HG02763 (cell line): ENCODE results near the gene PLK3.

Source experiments
- ATAC-seq: cut with Tn5 transposase; IDR thresholded peaks from one replicate; pipeline ENCODE4 v1.9.1; 2021; ENCODE audit warnings: mild to moderate bottlenecking, moderate library complexity; ENCODE audit not compliant: unreplicated experiment

PLK3 gene

DNA sequence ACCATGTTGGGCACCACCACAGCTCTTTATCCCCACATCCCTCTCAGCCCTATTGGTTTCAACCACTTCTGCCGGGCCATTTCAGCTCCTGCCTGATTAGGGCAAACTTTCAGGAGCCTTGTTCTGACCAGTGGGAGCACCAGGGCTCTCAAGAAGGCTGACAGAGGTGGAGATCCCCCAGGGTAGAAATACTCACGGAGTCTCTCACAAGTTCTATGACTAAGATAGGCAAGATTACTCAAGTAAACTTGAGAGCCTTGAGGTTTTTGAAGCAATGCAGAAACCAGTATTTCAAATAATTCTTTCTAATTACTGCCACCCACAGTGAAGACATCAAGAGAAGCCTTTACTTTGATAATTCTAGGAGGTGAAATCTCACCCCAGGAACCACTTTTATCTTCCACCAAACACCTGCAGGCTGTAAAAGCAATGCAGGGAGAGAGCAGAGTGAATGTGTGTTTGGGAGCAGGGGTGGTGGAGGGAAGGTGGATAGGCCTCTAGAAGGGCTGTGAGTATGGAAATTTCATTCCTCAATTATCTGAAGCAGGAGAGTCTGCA is 49.5 kb downstream of the PLK3 start:
- ATAC-seq, result no peak

DNA sequence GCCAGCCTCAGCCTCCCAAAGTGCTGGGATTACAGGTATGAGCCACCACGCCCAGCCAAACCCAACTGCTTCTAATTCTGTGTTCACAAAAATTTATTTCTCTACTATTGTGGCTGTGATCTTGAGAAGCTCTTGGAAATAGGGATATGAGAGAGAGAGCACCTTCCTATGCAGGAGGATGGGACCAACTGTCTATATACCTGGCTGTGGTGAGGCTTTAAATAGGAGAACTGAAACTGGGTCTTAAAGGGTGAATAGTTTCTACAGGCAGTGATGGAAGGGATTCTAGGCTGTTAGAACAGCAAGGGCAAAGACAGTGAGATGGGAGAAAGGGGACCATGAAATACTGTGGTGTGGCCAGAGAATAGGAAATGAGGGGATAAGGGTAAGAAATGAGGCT is 51.1 kb downstream of the PLK3 start:
- ATAC-seq, result no peak

DNA sequence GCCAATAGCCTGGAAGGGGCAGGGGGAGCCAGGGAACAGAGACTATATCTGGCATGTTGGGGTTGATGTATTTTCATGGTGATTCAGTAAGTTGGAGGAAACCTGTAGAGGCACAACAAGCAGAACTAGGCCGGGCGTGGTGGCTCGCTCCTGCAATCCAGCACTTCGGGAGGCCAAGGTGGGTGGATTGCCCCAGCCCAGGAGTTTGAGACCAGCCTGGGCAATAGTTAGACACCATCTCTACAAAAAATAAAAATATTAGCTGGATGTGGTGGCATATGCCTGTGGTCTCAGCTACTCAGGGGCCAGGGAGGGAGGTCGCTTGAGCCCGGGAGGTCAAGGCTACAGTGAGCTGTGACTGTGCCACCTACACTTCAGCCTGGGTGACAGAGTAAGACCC is 53.0 kb downstream of the PLK3 start:
- no peak for ATAC-seq

DNA sequence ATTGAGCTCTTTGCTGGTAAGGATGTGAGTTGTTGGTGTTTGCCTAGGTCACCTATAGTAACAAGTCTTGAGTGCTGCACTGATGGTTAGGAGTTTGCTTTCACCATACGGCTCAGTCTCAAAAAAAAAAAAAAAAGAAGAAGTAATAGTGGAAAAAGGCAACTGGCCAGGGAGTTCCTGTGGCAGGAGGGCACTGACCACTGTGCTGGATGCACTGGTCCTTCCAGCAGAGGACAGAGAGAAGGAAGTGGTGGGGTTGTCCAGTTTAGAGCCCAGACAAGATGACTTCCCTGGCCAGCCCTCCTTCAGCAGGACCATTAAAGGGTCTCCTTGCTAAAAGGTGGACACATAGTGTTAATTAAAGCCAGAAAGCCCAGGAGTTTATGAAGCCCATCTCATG is 54.8 kb downstream of the PLK3 start:
- no peak for ATAC-seq
